WI38 (cell line): ENCODE data around the gene PRKAR1B.

ENCODE experiments used
- H3K4me3 ChIP-seq: 2 replicates; pipeline ENCODE4 v1.5.1; 2011; ENCODE audit warnings: low read depth, mild to moderate bottlenecking, control low read depth, low read length
- CTCF ChIP-seq: IDR thresholded peaks from 2 replicates; pipeline ENCODE4 v1.5.1; 2012; ENCODE audit warnings: low read depth, mild to moderate bottlenecking, control low read depth, low read length

Gene PRKAR1B

GRCh38 chr7:601036-601594, 126.0 kb downstream of the PRKAR1B start:
- no peak for TF ChIP-seq CTCF
- no peak overlapping the region for H3K4me3 ChIP-seq

DNA sequence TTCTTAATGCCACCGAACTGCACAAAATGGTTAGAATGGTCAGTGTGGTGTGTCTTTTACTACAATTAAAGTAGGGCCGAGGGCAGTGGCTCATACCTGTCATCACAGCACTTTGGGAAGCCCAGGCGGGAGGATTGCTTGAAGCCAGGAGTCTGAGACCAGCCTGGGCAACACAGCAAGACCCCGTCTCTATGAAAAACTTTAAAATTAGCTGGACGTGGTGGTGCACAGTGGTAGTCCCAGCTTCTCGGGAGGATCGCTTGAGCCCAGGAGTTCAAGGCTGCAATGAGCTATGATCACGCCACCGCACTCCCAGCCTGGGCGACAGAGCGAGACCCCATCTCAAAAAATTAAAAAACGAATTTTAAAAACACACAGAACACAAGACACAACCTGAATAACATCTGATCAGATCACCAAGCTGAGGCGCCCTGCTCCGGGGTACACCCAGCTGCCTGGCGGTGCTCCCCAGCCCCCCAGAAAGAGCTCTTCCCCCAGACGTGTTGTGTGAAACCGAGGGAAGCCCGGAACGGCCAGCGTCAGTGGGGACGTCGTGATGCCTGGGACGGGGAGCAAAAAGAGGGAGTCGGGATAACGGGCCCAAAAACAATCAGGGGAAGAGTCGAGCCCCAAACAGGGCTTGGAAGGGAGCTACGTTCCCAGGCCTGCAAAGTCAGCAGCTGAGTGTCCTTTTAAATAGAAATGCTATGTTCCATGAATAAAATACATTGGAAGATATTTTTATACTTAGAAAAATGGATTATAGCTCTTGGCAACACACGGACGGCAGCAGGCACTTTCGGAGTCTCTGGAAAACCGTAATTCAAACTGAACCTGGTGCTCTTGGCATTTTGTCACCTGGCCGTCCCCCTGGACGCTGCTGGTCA, 126.7 kb downstream of the PRKAR1B start:
- H3K4me3 ChIP-seq: no peak overlapping the region
- no peak for TF ChIP-seq CTCF

DNA sequence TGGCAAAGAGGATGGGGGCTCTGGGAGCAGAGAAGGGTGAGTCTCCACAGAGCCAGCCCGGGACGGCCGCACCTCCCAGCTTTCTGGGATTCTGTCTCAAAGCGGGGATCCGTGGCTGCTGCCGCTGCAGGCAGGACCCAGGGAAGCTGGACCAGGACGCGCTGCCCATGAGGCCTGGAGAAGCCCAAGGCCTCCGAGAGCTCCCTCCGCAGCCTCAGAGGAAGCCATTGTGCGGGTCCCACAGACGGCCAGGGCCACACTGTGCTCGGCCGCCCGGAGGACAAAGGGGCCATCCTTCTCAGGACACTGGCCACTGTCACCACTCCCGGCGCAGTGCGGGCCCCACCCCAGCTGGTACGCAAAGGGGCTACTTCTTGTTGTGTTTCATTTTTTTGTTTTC, 128.2 kb downstream of the PRKAR1B start:
- no peak for TF ChIP-seq CTCF
- no peak overlapping the region for H3K4me3 ChIP-seq

DNA sequence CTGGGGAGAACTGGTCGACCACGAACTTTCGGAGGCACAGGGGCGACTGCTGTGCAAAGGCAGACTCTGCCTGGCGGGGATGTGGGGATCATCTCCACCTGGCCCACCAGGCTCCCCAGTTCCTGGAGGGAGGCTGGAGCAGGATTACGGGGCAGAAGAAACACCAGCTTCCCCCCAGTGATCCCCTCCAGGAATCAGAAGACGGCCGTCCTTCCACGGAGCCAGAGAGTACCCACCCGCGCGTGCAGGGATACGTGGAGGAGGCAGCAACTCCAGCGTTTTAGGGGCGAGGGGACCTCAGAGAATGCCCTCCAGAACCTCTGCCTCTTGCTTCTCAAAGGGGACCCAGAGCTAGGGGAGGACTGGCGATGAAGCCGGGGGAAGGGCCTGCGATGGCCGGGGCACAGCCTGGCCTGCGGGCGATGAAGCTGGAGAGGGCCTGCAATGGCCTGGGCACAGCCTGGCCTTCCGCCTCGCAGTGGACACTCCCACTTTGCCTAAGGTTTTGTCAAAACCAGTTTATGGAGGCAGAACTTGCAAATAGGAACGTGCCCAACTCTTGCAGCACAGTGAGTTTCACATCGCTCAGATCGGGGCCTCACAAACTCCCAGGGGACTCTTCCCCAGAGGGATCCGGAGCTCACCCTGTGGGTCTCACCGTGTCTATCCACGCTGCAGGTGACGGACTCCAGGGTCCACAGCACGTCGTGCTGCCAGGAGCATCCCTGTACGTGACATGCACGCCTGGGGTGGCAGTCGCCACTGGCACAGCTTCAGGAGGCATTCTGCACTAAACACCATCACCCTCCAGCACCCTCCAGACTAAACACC, 129.5 kb downstream of the PRKAR1B start:
- TF ChIP-seq CTCF: no peak

DNA sequence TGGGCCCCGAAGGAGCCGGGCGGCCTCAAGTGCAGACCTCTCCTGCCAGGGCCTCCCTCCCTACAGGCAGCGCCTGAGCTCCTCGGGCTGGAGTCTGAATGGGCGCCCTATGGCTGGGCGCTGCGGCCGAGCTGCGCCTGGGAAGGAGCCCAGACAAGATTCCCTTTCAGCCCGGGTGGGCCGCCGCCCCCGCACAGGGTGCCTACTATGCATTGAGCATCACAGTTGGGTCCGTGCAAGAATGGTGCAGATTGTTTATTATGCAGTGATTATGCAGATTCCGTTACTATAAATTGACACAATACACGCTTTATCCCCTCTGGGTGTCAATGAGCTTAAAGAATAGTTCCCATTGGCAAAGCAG, 130.3 kb downstream of the PRKAR1B start:
- H3K4me3 ChIP-seq: no peak overlapping the region
- TF ChIP-seq CTCF: no peak

More for the DNA sequence above, 129.5 kb downstream of the PRKAR1B start:
- no peak overlapping the region for H3K4me3 ChIP-seq

GRCh38 chr7:596071-596818, 130.8 kb downstream of the PRKAR1B start:
- TF ChIP-seq CTCF: no peak
- H3K4me3 ChIP-seq: no peak overlapping the region
